PC-9 (cell line): ENCODE measurements around the gene CALR3. TPM values are rescaled to one million over a fixed set of nuclear protein-coding genes. Genes with fewer than 3 reads are reported as not detected.
"Not testable (repeated sequence)": the region's sequence is repeated elsewhere in the genome, so short reads cannot be mapped to it uniquely, and the experiment has no call there.

Experiments used
- Bru-seq: library from RNA; stranded (reverse); fragments of 400-500 nt; gene quantifications from one replicate; lab custom pipeline; 2021; lab: Mats Ljungman, UMichigan
- BruChase-seq, 2 experiments: library from RNA; stranded (reverse); fragments of 400-500 nt; gene quantifications; one replicate each; lab custom pipeline; 2021; lab: Mats Ljungman, UMichigan
- BruUV-seq: library from RNA; stranded (reverse); fragments of 400-500 nt; replicated peaks from 2 replicates; lab custom pipeline; 2021; lab: Mats Ljungman, UMichigan
- CTCF ChIA-PET: fragments of 300-600 bp; sonication (Branson Sonifier 250); formaldehyde crosslinking; loops from one replicate; lab custom pipeline; 2022; ENCODE audit warnings: antibody characterized with exemption; lab: Charles Lee
- POLR2A ChIA-PET: fragments of 300-600 bp; sonication (Branson Sonifier 250); formaldehyde crosslinking; loops from one replicate; lab custom pipeline; 2022; ENCODE audit warnings: antibody characterized with exemption; ENCODE audit not compliant: unreplicated experiment; lab: Charles Lee
- DNase-seq, 2 experiments: peaks; one replicate each; pipeline versions ENCODE4 v3.0.0 to v3.0.0-alpha.2; 2015 to 2022; ENCODE audit warnings: mixed read lengths in 1 of 2
- H2AFZ ChIP-seq: fragments of 200-600 bp; sonication (generic); 2 replicates; pipeline ENCODE4 v1.8.1; 2017; ENCODE audit warnings: antibody characterized with exemption
- H3F3A ChIP-seq: fragments of 200-600 bp; sonication (generic); 2 replicates; pipeline ENCODE4 v1.8.1; 2017; ENCODE audit warnings: antibody characterized with exemption, mild to moderate bottlenecking, low read depth; ENCODE audit not compliant: insufficient read depth
- H3K27ac ChIP-seq: fragments of 200-600 bp; sonication (generic); 2 replicates; pipeline ENCODE4 v1.6.1; 2016; ENCODE audit warnings: mixed run types
- H3K27me3 ChIP-seq: fragments of 200-600 bp; sonication (generic); 2 replicates; pipeline ENCODE4 v1.6.1; 2016; ENCODE audit warnings: low read depth, mixed run types; ENCODE audit not compliant: insufficient read depth
- H3K36me3 ChIP-seq: fragments of 200-600 bp; sonication (generic); 2 replicates; pipeline ENCODE4 v1.6.1; 2016; ENCODE audit warnings: low read depth, mixed run types
- H3K4me1 ChIP-seq: fragments of 200-600 bp; sonication (generic); replicated peaks from 2 replicates; pipeline ENCODE4 v1.6.1; 2016; ENCODE audit warnings: mixed run types; ENCODE audit not compliant: insufficient read depth
- H3K4me2 ChIP-seq: fragments of 200-600 bp; sonication (generic); 2 replicates; pipeline ENCODE4 v1.6.1; 2017; ENCODE audit warnings: mixed run types
- H3K4me3 ChIP-seq: fragments of 200-600 bp; sonication (generic); 2 replicates; pipeline ENCODE4 v1.6.1; 2016; ENCODE audit warnings: mixed run types
- H3K79me2 ChIP-seq: fragments of 200-600 bp; sonication (generic); 2 replicates; pipeline ENCODE4 v1.6.1; 2017; ENCODE audit warnings: low read depth, mixed run types
- H3K9me2 ChIP-seq: fragments of 200-600 bp; sonication (generic); 2 replicates; pipeline ENCODE4 v1.8.1; 2017; ENCODE audit warnings: mild to moderate bottlenecking; ENCODE audit not compliant: insufficient read depth
- H3K9me3 ChIP-seq: fragments of 200-600 bp; sonication (generic); 2 replicates; pipeline ENCODE4 v1.8.1; 2016; ENCODE audit warnings: low read depth; ENCODE audit not compliant: insufficient read depth
- H4K20me1 ChIP-seq: fragments of 200-600 bp; sonication (generic); 2 replicates; pipeline ENCODE4 v1.8.1; 2017; ENCODE audit not compliant: insufficient read depth
- EZH2 ChIP-seq: fragments of 200-600 bp; sonication (generic); IDR thresholded peaks from 2 replicates; pipeline ENCODE4 v1.8.0; 2017; ENCODE audit warnings: antibody characterized with exemption, low read depth
- intact Hi-C: fragments of 100-400 bp; cut with micrococcal nuclease; formaldehyde crosslinking; loops from one replicate; pipeline ENCODE4 v1.10.0; 2022; ENCODE audit not compliant: unreplicated experiment
- long read RNA-seq: library from polyadenylated mRNA; stranded (forward); transcript quantifications from one replicate; pipeline ENCODE4 v2.0.0, GENCODE V29; 2022
- total RNA-seq: library from RNA; stranded (reverse); gene quantifications from 2 replicates; pipeline ENCODE4 v1.2.3, GENCODE V29; 2021
- TF ChIP-seq, protein P1 (sequence below): fragments of 200-600 bp; sonication (generic); conservative IDR thresholded peaks from 2 replicates; pipeline ENCODE4 v1.6.1; 2017; ENCODE audit warnings: mixed run types, antibody characterized with exemption, mild to moderate bottlenecking, moderate library complexity

The CALR3 gene, protein sequence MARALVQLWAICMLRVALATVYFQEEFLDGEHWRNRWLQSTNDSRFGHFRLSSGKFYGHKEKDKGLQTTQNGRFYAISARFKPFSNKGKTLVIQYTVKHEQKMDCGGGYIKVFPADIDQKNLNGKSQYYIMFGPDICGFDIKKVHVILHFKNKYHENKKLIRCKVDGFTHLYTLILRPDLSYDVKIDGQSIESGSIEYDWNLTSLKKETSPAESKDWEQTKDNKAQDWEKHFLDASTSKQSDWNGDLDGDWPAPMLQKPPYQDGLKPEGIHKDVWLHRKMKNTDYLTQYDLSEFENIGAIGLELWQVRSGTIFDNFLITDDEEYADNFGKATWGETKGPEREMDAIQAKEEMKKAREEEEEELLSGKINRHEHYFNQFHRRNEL
- total RNA-seq (not detected in 2 replicates), Bru-seq, nascent RNA (percentile 21 among the genes with signal in this experiment), BruChase-seq, experiment 1, labeled RNA remaining after a 2-hour chase (percentile 33 among the genes with signal in this experiment), BruChase-seq, experiment 2, labeled RNA remaining after a 6-hour chase (not detected)
- long read RNA-seq, partial matches to known transcripts = 0 of 1 reads
- long read RNA-seq, other reads (novel, unspliced or antisense) = 0 of 1 reads

DNA sequence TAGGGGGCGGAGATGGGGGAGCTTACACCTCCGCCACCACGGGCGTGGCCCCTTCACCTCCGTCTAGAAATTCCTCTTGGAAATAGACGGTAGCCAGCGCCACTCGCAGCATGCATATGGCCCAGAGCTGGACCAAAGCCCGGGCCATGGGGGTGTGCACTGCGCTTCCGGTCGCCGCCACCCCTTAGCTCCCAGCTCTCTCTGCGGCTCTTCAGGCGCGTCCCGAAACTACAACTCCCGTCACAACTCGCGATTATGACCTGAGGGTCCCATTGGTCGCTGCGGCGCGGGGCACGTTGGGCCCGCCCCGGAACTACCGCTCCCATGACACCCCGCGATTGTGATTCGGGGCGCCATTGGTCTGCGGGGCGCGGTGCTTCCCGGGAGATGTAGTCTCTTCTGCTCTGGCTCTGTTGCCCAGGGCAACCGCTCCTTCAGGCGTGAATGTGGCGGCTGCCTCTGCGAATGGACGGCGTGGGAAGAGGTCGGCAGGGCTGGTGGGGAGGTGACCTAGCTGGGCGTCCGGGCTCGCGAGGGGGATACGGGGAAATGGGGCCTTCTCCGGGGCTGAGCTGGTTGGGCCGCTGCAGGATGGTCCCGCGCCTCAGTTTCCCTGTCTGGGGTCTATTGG lies at the start of gene CALR3, which contains the start of gene C19orf44:
CALR3 (minus strand) TSS at position 186 of the 631 bp plus-strand sequence; CDS start at position 148, 38 bp downstream.
C19orf44 (plus strand) TSS at position 413 of the 631 bp plus-strand sequence. CDS start 4,399 bp downstream, outside the sequence.
- ChIA-PET CTCF (no interaction called here), POLR2A (interaction anchor here (0.6 kb wide), 1 partner anchor 73 kb away, joined by 4 read pairs; no protein-coding TSS in a partner anchor)
- peak within 1 kb of the TSS; percentile 82 for H3K4me2 ChIP-seq
- H3K4me3 ChIP-seq = peak within 1 kb of the TSS; percentile 70
- peaks cover 55% of the 10 kb centered on the region for H3K4me1 ChIP-seq
- H2AFZ ChIP-seq = peak within 1 kb of the TSS; percentile 93
- H4K20me1 ChIP-seq = no peaks in the 10 kb centered on the region
- no peaks in the 10 kb centered on the region for H3K9me2 ChIP-seq
- no TSS peak for BruUV-seq
- no peak for TF ChIP-seq EZH2
- TF ChIP-seq, protein P1, sequence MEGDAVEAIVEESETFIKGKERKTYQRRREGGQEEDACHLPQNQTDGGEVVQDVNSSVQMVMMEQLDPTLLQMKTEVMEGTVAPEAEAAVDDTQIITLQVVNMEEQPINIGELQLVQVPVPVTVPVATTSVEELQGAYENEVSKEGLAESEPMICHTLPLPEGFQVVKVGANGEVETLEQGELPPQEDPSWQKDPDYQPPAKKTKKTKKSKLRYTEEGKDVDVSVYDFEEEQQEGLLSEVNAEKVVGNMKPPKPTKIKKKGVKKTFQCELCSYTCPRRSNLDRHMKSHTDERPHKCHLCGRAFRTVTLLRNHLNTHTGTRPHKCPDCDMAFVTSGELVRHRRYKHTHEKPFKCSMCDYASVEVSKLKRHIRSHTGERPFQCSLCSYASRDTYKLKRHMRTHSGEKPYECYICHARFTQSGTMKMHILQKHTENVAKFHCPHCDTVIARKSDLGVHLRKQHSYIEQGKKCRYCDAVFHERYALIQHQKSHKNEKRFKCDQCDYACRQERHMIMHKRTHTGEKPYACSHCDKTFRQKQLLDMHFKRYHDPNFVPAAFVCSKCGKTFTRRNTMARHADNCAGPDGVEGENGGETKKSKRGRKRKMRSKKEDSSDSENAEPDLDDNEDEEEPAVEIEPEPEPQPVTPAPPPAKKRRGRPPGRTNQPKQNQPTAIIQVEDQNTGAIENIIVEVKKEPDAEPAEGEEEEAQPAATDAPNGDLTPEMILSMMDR = no peak
- H3K79me2 ChIP-seq = peaks cover 38% of the 10 kb centered on the region
- H3F3A ChIP-seq = peaks cover 58% of the 10 kb centered on the region
- intact Hi-C loops = loop anchor here (1.0 to 5.0 kb wide), 2 partner anchors 24 to 34 kb away; no protein-coding TSS in a partner anchor
- no peaks in the 10 kb centered on the region for H3K36me3 ChIP-seq
- peak within 1 kb of the TSS; percentile 50 for H3K27ac ChIP-seq
- peak; percentile 98 for DNase-seq
- no peaks in the 10 kb centered on the region for H3K27me3 ChIP-seq
- H3K9me3 ChIP-seq = no peaks in the 10 kb centered on the region

DNA sequence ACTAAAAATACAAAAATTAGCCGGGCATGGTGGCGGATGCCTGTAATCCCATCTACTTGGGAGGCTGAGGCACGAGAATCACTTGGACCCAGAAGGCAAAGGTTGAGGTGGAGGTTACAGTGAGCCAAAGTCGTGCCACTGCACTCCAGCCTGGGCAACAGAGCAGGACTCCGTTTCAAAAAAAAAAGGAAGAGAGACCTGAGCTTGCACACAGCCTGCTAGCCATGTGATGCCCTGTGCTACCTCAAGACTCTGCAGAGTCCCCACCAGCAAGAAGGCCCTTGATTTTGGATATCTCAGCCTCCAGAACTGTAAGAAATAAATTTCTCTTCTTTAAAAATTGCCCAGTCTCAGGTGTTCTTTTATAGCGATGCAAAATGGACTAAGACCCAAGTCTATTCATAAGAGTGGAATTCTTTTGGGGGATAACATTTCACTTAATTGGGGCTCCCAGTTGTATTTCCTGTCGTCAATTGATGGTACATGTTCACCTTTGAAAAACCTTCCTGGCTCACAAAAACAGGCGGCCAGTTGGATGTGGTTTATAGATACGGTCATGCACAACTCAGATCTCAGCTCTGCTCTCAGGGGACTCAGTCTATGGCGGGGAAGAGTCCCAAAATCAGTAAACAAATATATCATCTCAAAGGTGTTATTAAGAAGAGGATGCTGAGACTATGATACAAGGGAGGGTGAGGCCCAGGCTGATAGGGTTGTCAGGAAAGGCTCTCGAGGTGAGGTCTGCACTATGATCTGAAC lies 48.7 kb upstream of the CALR3 start:
- H3F3A ChIP-seq = peaks cover 34% of the 10 kb centered on the region
- H3K36me3 ChIP-seq = 0 out of 2 replicates have a peak, but pooled peaks cover 6% of the 10 kb centered on the region
- H3K27me3 ChIP-seq = no peaks in the 10 kb centered on the region
- no peak overlapping the region for H3K4me3 ChIP-seq
- H3K79me2 ChIP-seq = peaks cover 49% of the 10 kb centered on the region
- H3K4me2 ChIP-seq = no peak overlapping the region
- ChIA-PET CTCF (no interaction called here), POLR2A (no interaction called here)
- peaks cover 22% of the 10 kb centered on the region for H4K20me1 ChIP-seq
- H2AFZ ChIP-seq = no peak overlapping the region
- no peak for DNase-seq
- H3K27ac ChIP-seq = no peak overlapping the region
- H3K9me2 ChIP-seq = no peaks in the 10 kb centered on the region
- peaks cover 17% of the 10 kb centered on the region for H3K4me1 ChIP-seq
- intact Hi-C loops = no loop called here
- no peaks in the 10 kb centered on the region for H3K9me3 ChIP-seq
- no TSS peak for BruUV-seq
- TF ChIP-seq, protein P1 = no peak
- no peak for TF ChIP-seq EZH2

DNA sequence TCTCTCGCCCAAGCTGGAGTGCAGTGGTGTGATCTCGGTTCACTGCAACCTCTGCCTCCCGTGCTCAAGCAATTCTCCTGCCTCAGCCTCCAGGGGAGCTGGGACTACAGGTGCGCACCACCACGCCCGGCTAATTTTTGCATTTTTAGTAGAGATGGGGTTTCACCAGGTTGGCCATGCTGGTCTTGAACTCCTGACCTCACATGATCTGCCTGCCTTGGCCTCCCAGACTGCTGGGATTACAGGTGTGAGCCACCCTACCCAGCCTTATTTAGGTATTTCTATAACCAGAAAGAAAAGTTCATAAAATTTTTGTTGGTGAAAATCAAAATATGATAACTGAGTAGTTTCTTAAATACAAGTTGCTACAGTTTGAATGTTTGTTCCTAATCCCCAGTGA lies 47.8 kb upstream of the CALR3 start:
- CTCF ChIA-PET = interaction anchor here (0.6 kb wide), 1 partner anchor 171 kb away, joined by 8 read pairs; no protein-coding TSS in a partner anchor
- H3K27ac ChIP-seq, DNase-seq, H3K9me2 ChIP-seq, BruUV-seq, H3K27me3 ChIP-seq, H3K36me3 ChIP-seq, H3K9me3 ChIP-seq, POLR2A ChIA-PET, intact Hi-C loops, H2AFZ ChIP-seq: not testable (repeated sequence)
- peaks cover 30% of the 10 kb centered on the region for H4K20me1 ChIP-seq
- peaks cover 58% of the 10 kb centered on the region for H3K79me2 ChIP-seq
- H3K4me3 ChIP-seq = peak overlapping the region; percentile 95; the same call in 1 of the 2 replicates
- peaks cover 27% of the 10 kb centered on the region for H3F3A ChIP-seq
- peaks cover 17% of the 10 kb centered on the region for H3K4me1 ChIP-seq
- H3K4me2 ChIP-seq = peak overlapping the region; percentile 88
